Measurements from ENCODE around the gene TBC1D2B.

DNA sequence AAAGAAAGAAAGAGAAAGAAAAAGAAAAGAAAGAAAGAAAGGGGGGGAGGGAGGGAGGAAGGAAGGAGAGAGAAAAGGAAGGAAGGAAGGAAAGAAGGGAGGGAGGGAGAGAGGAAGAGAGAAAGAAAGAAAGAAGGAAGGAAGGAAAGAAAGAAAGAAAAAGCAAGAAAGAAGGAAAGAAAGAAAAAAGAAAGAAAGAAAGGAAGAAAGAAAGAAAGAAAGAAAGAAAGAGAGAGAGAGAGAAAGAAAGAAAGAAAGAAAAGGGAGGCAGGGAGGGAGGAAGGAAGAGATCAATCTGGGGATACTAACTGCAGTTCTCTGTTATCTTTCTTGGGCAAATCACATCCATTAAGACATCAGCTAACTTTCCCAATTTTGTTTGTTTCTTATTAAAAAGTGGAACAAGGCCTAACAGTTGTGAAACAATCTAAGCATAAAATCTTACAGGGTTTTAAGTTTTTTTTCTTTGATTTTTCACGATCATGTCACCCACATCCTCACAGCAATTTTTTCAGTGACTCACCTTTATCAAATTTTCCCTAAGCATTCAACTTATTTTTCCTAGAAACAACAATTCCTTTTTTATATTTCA, 36.8 kb downstream of the TBC1D2B start:
- no peak for TF ChIP-seq POLR2A (IDR thresholded peaks at IDR 0.05)
- TF ChIP-seq, protein P1, sequence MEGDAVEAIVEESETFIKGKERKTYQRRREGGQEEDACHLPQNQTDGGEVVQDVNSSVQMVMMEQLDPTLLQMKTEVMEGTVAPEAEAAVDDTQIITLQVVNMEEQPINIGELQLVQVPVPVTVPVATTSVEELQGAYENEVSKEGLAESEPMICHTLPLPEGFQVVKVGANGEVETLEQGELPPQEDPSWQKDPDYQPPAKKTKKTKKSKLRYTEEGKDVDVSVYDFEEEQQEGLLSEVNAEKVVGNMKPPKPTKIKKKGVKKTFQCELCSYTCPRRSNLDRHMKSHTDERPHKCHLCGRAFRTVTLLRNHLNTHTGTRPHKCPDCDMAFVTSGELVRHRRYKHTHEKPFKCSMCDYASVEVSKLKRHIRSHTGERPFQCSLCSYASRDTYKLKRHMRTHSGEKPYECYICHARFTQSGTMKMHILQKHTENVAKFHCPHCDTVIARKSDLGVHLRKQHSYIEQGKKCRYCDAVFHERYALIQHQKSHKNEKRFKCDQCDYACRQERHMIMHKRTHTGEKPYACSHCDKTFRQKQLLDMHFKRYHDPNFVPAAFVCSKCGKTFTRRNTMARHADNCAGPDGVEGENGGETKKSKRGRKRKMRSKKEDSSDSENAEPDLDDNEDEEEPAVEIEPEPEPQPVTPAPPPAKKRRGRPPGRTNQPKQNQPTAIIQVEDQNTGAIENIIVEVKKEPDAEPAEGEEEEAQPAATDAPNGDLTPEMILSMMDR (IDR thresholded peaks at IDR 0.05) = no peak

Measured in heart left ventricle (tissue), 13 donors.